ENCODE data around the gene HEG1.

Gene HEG1

GRCh38 chr3:125069968-125070745 lies 14.4 kb upstream of the HEG1 start:
- no peak for DNase-seq

GRCh38 chr3:125069452-125069851 lies 13.7 kb upstream of the HEG1 start:
- no peak for DNase-seq

GRCh38 chr3:125068265-125068664 lies 12.5 kb upstream of the HEG1 start:
- no peak for DNase-seq

- DNase-seq = no peak
Measured at GRCh38 chr3:125067225-125067624, 11.4 kb upstream of the HEG1 start.

GRCh38 chr3:125062904-125063618 lies 7.3 kb upstream of the HEG1 start:
- DNase-seq = no peak

GRCh38 chr3:125061646-125062045 lies 5.8 kb upstream of the HEG1 start:
- no peak for DNase-seq

GRCh38 chr3:125061170-125061569 lies 5.4 kb upstream of the HEG1 start:
- DNase-seq = peak; percentile 52

- DNase-seq = no peak
Measured at GRCh38 chr3:125059488-125060245, 3.9 kb upstream of the HEG1 start.

GRCh38 chr3:125058959-125059358 lies 3.2 kb upstream of the HEG1 start:
- no peak for DNase-seq

GRCh38 chr3:125058529-125058928 lies 2.7 kb upstream of the HEG1 start:
- no peak for DNase-seq

- DNase-seq = no peak
Measured at GRCh38 chr3:125057186-125057850, 1.5 kb upstream of the HEG1 start.

GRCh38 chr3:125055331-125055912 lies 375 bp downstream of the HEG1 start:
- DNase-seq = peak; percentile 57

- peak; percentile 46 for DNase-seq
Measured at GRCh38 chr3:125054449-125055329, 1.1 kb downstream of the HEG1 start.

GRCh38 chr3:125054062-125054448 lies 1.7 kb downstream of the HEG1 start:
- DNase-seq = no peak

GRCh38 chr3:125053304-125053699 lies 2.5 kb downstream of the HEG1 start:
- DNase-seq = no peak

GRCh38 chr3:125052624-125053303 lies 3.0 kb downstream of the HEG1 start:
- peak; percentile 35 for DNase-seq

GRCh38 chr3:125051715-125052581 lies 3.8 kb downstream of the HEG1 start:
- DNase-seq = peak; percentile 75

- DNase-seq = no peak
Measured at GRCh38 chr3:125051205-125051604, 4.6 kb downstream of the HEG1 start.

GRCh38 chr3:125050488-125051090 lies 5.2 kb downstream of the HEG1 start:
- no peak for DNase-seq

- no peak for DNase-seq
Measured at GRCh38 chr3:125048282-125048681, 7.5 kb downstream of the HEG1 start.
